ENCODE results near the gene RPL23.
"Not testable (repeated sequence)": the region's sequence is repeated elsewhere in the genome, so short reads cannot be mapped to it uniquely, and the experiment has no call there.

RPL23 gene

GRCh38 chr17:38867179-38867967 is 13.9 kb upstream of the RPL23 start:
- peak; percentile 37 for DNase-seq

DNA sequence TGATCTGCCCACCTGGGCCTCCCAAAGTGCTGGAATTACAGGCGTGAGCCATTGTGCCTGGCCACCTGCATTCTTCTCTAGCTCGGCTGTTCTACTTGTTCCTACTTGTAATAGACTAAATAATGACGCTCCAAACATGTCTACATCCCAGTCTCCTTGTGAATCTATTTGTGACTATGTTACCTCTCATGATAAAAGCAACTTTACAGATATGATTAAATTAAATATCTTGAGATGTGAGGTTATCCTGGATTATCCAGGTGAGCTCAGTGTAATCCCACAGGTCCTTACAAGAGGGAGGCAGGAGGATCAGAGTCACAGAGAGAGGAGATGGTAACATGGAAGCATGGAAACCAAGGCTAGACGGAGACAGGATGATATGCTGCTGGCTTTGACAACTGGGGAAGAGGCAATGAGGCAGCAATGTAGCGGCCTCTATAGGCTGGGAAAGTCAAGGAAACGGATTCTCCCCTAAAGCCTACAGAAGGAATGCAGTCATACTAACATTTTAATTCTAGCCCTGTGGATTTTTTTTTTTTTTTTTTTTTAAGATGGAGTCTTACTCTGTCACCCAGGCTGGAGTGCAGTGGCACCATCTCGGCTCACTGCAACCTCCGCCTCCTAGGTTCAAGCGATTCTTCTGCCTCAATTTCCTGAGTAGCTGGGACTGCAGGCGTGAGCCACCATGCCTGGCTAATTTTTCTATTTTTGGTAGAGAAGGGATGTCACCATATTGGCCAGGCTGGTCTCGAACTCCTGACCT is 11.3 kb upstream of the RPL23 start:
- no peak for DNase-seq

GRCh38 chr17:38861399-38861843 is 7.9 kb upstream of the RPL23 start:
- peak; percentile 36 for DNase-seq

GRCh38 chr17:38857271-38857670 is 3.8 kb upstream of the RPL23 start:
- no peak for DNase-seq

GRCh38 chr17:38855101-38855714 is 1.7 kb upstream of the RPL23 start:
- DNase-seq = not testable (repeated sequence)

DNA sequence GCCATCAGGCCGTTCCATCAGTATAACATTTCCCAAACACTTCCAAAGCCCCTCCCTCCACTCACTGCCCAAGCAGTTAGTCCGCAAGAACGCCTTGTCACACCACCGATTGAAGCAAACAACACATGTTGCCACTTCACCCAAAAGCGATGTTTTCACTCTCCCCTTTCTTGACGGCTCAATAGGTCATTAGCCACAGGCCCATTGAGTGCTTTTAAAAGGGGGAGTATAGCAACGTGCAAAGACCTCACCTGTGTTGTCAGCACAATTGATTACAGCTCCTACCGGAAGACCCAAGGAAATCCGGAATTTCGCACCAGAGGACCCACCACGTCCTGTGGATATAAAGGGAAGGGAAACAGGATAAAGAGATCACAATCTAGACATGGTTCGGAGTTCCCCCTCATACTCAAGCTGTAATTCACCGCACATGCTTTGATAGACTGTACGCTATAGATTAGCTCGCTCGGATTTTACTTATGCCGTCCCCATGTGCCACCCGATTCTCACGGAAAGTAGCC is 690 bp downstream of the RPL23 start:
- DNase-seq = no peak

- no peak for DNase-seq
These were observed 2.1 kb downstream of the RPL23 start for GRCh38 chr17:38851434-38851833.

GRCh38 chr17:38850374-38850773 is 3.1 kb downstream of the RPL23 start:
- no peak for DNase-seq

DNA sequence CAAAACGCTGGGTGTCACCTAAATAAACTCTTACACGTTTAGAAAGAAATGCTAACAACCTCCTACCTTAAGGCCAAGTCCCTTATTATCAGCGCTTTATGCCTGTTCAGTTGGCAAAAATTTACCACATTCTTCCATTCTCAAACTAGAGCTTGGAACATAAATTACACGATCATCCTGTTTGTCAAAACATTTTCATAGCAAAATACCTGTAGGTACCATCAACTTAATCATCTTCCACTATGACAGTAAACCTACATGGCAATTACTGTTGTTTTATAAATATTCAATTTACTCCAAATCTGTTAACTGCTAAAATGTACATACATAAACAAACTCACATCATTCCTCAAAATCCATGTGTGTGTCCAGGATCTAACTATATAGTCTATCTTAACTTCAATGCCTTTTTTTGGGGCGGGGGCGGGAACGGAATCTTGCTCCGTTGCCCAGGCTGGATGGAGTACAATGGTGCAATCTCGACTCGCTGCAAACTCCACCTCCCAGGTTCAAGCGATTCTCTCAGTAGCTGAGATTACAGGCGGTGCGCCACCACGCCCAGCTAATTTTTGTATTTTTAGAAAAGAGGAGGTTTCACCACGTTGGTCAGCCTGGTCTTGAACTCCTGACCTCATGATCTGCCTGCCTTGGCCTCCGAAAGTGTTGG is 4.4 kb downstream of the RPL23 start:
- DNase-seq = no peak

GRCh38 chr17:38848557-38848891 is 5.0 kb downstream of the RPL23 start:
- DNase-seq = no peak

DNA sequence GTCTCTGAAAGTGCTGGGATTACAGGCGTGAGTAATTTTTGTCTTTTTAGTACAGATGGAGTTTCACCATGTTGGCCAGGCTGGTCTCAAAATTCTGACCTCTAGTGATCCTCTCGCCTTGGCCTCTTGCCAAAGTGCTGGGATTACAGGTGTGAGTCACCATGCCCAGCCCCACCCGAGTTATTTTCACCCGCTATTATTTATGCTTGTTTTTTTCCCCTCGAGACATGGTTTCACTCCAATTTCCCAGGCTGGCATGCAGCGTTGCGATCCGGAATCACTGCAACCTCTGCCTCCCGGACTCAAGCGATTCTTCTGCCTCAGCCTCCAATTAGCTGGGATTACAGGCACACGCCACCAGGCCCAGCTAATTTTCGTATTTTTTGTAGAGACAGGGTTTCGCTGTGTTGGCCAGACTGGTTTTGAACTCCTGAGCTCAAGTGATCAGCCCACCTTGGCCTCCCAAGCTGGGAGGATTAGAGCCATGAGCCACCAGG is 9.2 kb downstream of the RPL23 start:
- no peak for DNase-seq

GRCh38 chr17:38825762-38826247 is 27.7 kb downstream of the RPL23 start:
- DNase-seq = no peak

GRCh38 chr17:38824899-38825761 is 28.4 kb downstream of the RPL23 start, which contains the start of gene CWC25:
Gene CWC25 (minus strand): TSS chr17:38825321. CDS start chr17:38825183, 138 bp downstream.
- peak; percentile 91 for DNase-seq

DNA sequence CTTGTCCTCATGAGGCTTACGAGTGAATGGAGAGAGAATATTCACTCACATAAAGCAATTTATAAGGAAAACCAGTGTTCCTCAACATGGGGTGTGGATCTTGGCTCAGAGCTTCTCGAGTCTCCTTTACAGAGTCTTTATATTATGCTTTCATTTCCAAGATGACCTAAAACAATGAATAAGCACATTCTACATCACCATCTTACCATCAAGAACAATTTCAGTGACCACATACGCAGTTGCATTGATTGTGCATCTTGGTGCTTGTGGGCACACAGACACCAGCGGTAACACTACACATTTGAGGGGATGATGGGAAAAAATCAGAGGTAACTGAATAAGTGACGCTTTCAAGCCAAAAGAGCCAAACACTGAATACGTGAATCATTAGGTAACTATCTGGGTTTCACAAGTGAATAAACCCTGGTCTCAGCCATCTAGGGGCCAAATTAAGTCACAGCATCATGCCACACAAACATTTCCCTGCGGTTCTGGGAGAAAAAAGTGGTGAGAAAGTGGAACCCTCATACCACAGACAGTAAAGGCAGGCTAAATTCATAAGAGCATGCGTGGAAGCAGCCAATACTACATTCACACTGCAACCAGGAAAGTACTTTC is 37.8 kb downstream of the RPL23 start:
- DNase-seq = no peak

DNA sequence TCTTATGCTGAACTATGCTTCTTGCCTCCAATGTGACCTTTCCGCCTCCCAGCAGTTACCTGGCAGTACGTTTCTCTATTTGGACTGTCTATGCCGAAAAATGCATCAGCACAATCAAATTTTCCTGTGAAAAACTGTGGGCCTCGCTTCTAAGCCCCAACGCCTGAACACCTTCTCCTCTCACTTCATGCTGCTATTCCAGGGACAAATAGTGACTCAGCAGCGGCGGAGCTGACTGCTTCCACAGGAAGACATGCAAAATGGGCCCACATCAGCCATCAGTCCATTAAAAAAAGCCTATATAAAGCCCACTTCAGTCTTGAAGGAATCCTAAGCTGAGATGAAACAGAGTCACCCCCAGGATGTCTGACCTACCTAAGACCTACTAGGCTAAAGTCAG is 43.7 kb downstream of the RPL23 start:
- DNase-seq = no peak

GRCh38 chr17:38800237-38800760 is 53.2 kb downstream of the RPL23 start:
- DNase-seq = no peak

- peak; percentile 96 for DNase-seq
These were observed 53.9 kb downstream of the RPL23 start, which contains the start of gene PIP4K2B for GRCh38 chr17:38799501-38800236. Gene PIP4K2B (minus strand): TSS chr17:38799556. CDS start chr17:38799424, 132 bp downstream.

DNA sequence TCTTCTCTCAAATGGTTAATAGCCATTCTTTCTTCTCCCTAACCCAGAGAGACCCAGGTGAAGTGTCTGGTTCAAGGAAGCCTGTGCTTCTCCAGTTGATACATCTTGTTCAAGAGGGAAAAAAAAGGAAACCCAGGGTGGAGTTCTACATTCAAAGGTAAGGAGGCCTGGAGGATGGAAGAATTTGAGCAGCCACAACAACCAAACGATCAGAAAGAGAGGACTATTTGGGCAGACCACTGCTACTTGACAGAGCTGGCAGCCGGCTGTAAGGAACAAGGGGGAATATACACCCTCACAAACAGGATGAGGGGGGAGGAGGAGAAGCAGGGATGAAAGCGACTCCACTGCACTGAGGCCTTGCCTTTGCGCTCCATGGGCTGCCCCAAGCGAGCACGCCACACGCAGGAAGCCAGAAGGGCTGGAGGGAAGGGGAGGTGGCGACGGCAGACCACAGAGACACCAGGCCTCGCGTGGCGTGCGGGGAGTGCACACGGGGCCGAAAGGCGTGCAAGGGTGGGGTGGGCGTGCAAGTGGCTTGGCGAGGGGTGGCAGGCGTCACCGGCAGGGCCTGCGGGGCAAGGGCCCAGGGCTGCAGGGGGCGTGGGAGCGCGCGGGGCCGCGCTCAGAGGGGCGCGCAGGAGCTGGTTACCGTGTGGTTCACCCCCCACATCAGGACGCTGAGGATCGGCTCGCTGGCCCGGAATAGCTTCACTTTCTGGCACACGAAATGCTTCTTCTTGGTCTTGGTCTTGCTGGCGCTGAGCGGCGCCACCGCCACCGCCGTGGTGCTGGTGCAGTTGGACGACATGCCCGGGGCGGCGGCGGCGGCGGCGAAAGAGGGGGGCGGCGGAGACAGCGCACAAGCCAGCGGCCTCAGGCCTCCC is 54.7 kb downstream of the RPL23 start:
- DNase-seq = peak; percentile 66
